ENCODE measurements around the gene SLC6A16.

Gene SLC6A16

GRCh38 chr19:49342291-49342721 lies 17.3 kb upstream of the SLC6A16 start:
- Histone ChIP-seq H3K27ac (replicated peaks) (no peak overlapping the region), H3K4me3 (replicated peaks; ENCODE audit: insufficient read depth, low read length) (no peak overlapping the region), H3K27me3 (ENCODE audit: insufficient read depth, poor library complexity, severe bottlenecking) (no peaks in the 10 kb centered on the region)
- TF ChIP-seq, protein P1, sequence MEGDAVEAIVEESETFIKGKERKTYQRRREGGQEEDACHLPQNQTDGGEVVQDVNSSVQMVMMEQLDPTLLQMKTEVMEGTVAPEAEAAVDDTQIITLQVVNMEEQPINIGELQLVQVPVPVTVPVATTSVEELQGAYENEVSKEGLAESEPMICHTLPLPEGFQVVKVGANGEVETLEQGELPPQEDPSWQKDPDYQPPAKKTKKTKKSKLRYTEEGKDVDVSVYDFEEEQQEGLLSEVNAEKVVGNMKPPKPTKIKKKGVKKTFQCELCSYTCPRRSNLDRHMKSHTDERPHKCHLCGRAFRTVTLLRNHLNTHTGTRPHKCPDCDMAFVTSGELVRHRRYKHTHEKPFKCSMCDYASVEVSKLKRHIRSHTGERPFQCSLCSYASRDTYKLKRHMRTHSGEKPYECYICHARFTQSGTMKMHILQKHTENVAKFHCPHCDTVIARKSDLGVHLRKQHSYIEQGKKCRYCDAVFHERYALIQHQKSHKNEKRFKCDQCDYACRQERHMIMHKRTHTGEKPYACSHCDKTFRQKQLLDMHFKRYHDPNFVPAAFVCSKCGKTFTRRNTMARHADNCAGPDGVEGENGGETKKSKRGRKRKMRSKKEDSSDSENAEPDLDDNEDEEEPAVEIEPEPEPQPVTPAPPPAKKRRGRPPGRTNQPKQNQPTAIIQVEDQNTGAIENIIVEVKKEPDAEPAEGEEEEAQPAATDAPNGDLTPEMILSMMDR (IDR thresholded peaks at IDR 0.05; ENCODE audit: insufficient read depth, low read length), result no peak
- TF ChIP-seq SPI1 (IDR thresholded peaks at IDR 0.05; ENCODE audit: borderline replicate concordance, low read depth) (no peak), REST (IDR thresholded peaks at IDR 0.05; ENCODE audit: insufficient replicate concordance, low read depth) (no peak), GABPA (IDR thresholded peaks at IDR 0.05; ENCODE audit: low read depth) (no peak), POLR2AphosphoS5 (IDR thresholded peaks at IDR 0.05; ENCODE audit: low read depth) (no peak)
- no peak for DNase-seq (ENCODE audit: low read depth in 1 of 2, low spot score in 1 of 2)

DNA sequence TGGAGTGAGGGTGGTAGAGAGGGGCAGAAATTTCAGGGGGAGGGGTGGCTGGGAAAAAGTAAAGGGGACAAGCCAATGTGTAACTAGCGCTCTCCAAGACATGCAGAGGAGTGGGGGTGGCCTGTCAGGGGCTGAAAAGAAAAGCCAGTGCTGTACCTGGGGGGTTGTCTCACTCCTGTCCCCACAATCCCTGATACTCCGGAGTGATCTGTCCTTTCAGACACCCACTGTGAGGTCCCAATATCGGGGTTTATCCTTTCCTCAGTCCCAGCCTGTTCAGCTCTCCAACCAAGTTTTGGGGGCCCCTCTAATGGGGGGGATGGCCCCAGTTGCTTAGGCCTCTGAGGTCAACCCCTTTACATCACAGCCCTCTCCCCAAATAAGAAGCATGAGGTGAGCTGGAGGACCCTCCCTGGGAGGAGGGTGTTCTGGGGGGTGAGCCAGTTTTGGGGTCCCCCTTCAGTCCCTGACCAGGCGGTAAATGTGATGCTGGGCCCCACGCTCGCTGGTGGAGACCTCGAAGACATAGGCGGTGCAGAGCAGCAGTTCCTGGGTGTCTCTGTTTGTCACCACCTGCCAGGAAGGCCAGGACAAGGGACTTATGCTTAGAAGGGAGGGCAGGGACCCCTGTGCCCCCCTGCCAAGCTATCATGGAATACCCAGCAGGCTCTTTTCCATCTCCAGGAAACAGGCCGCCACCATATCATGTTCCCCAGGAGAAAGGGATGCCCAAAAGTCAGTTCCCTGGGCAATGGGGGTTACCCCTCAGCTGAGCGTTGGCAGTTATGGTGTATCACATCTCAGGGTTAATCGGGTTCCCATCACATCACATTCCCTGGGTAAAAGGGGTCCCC lies 16.1 kb upstream of the SLC6A16 start:
- no peak overlapping the region for H3K4me3 ChIP-seq (replicated peaks; ENCODE audit: insufficient read depth, low read length)
- DNase-seq (ENCODE audit: low read depth in 1 of 2, low spot score in 1 of 2), result no peak
- TF ChIP-seq GABPA (IDR thresholded peaks at IDR 0.05; ENCODE audit: low read depth), result no peak
- no peak for TF ChIP-seq REST (IDR thresholded peaks at IDR 0.05; ENCODE audit: insufficient replicate concordance, low read depth)
- no peak for TF ChIP-seq SPI1 (IDR thresholded peaks at IDR 0.05; ENCODE audit: borderline replicate concordance, low read depth)
- TF ChIP-seq, protein P1 (IDR thresholded peaks at IDR 0.05; ENCODE audit: insufficient read depth, low read length), result no peak
- TF ChIP-seq POLR2AphosphoS5 (IDR thresholded peaks at IDR 0.05; ENCODE audit: low read depth), result no peak
- no peak overlapping the region for H3K27ac ChIP-seq (replicated peaks)
- no peaks in the 10 kb centered on the region for H3K27me3 ChIP-seq (ENCODE audit: insufficient read depth, poor library complexity, severe bottlenecking)

DNA sequence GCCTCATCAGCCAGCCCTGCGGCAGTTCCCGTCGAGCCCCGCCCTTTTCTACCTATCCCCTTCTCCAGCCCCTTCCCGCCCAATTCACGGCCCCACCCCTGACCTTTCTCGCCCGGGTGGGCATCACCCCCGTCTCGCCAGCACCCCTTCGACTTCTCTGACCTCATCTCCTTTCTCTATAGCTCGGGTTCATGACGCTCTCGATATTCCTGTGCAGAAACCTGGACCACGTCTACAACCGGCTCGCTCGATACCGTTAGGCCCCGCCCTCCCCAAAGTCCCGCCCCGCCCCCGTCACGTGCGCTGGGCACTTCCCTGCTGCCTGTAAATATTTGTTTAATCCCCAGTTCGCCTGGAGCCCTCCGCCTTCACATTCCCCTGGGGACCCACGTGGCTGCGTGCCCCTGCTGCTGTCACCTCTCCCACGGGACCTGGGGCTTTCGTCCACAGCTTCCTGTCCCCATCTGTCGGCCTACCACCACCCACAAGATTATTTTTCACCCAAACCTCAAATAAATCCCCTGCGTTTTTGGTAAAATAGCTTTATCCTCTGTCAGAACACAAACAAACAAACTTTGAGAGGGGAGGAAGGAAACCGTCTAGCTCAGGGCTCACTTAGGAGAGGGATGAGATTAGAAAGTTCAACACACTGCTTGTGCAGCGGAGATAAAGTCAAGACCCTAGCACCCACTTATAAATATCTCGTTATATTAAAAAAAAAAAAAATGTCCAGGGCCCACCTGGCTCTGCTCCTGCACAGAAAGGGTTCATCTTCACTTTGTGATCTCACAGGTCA lies 15.3 kb upstream of the SLC6A16 start:
- Histone ChIP-seq H3K27me3 (ENCODE audit: insufficient read depth, poor library complexity, severe bottlenecking) (no peaks in the 10 kb centered on the region), H3K4me3 (replicated peaks; ENCODE audit: insufficient read depth, low read length) (no peak overlapping the region), H3K27ac (replicated peaks) (no peak overlapping the region)
- DNase-seq (ENCODE audit: low read depth in 1 of 2, low spot score in 1 of 2), result no peak
- TF ChIP-seq, protein P1 (IDR thresholded peaks at IDR 0.05; ENCODE audit: insufficient read depth, low read length), result no peak
- TF ChIP-seq REST (IDR thresholded peaks at IDR 0.05; ENCODE audit: insufficient replicate concordance, low read depth) (no peak), POLR2AphosphoS5 (IDR thresholded peaks at IDR 0.05; ENCODE audit: low read depth) (no peak), SPI1 (IDR thresholded peaks at IDR 0.05; ENCODE audit: borderline replicate concordance, low read depth) (no peak), GABPA (IDR thresholded peaks at IDR 0.05; ENCODE audit: low read depth) (no peak)

Measured in HL-60 (cell line).